TTC549 (cell line): ENCODE measurements around the gene CBX2.
"Not testable (repeated sequence)": the region's sequence is repeated elsewhere in the genome, so short reads cannot be mapped to it uniquely, and the experiment has no call there.

ENCODE experiments used
- FAIRE-seq: peaks from 2 replicates; lab custom pipeline; 2012; peaks lifted over from hg19 to GRCh38; lab: Jason Lieb, UNC

Gene CBX2

DNA sequence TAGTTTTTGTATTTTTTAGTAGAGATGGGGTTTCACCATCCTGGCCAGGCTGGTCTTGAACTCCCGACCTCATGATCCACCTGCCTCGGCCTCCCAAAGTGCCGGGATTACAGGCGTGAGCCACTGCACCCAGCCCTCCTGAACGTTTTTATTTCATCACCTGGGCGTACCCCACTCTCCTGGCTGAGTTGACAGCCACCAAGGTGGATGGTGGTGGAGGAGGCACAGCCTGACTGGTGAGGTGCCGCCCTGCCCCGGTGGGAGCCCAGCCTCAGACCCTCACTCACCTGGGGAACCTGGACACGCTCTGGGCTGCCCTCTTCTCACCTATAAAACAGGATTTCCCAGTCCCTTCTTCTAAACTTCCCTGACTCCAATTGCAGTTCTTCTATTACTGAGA, 5.2 kb upstream of the CBX2 start:
- not testable (repeated sequence) for FAIRE-seq

GRCh38 chr17:79774561-79774975, 3.4 kb upstream of the CBX2 start:
- FAIRE-seq, result no peak

DNA sequence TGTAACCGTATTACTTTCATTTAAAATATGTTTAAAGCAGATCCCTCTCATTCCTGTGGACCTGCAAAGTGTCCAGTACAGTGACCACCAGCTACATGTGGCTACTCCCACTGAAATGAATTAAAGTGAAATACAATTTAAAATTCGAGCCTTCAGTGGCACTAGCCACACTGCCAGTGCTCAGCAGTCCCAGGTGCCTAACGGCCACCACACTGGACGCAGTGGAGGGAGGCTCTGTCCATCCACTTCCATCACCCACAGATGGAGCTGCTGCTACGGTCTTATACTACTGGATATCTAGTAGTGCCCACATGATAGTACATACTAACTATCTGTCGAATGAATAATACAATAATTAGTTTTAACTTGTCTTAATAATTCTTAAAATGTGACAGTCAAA, 2.3 kb upstream of the CBX2 start:
- no peak for FAIRE-seq

GRCh38 chr17:79776376-79777119, 1.4 kb upstream of the CBX2 start:
- FAIRE-seq, result no peak

DNA sequence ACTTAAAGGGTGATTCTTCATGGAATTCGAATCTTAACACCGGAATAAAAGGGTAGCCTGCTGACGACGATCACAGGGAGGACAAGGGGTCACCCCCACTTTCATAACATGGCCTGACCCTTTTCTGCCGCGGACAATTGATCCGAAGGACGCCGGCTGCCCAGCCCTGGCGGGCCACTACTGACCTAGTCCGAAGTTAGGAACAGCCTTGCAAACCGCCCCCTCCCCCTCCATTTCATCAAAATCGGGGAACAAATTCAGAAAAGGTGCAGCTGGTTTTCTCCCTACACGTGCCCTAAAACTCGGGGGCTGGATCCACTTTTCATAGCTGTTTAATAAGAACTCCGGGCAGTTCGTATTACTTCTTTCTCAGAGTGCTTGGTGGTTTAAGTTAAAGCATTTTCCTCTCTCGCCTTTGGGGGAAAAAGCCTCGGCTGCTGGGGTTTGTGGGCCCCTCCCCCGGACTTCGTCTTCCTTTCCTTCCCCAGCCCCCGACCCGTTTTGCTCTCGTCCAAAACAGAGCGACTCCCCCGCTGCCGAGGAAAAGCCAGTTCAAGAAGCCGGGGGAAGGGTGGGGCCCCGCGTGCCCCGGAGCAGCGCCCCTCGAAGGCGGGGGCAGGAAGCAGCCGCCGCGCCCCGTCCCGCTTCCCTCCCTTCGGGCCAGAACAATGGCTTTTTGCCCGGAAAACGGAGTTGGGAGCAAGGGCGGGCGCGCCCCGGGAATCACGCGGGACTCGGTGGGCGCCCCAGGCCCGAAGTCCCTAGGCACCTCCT, 641 bp upstream of the CBX2 start:
- no peak for FAIRE-seq

GRCh38 chr17:79778504-79779083, 646 bp downstream of the CBX2 start:
- FAIRE-seq, result no peak

- no peak for FAIRE-seq
These were observed 1.2 kb downstream of the CBX2 start for GRCh38 chr17:79779084-79779529.

DNA sequence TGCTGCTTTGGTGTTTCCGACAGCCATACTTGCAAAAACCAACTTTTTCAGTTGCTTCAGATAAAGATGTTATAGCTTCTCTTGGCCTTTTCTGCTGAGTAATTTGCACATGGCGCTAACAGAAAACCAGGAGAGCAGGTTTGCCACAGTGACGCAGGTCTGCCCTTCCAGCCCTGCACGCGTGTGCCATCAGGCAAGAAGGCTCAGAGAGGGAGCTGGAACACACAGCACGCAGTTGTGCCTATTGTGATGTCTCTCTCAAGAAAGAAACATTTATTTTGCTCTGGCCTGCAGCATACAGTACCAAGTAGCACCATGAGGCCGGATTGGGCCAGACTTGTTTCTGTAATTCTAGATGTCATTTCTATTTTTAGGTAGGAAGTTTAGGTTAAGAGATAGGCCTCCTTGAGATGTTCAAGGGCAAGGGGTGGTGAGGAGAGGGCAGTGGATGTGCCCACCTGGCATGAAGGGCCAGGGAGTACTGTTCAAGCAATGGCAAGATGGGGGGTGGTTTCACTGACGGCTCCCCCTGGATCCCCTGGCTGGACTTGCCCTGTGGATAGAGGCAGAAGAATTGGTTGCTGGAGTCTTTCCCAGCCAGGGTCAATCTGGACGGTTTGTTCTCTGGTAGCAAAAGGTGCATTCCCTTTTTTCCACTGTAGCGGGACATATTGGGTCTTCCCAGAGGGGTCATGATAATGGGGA, 1.9 kb downstream of the CBX2 start:
- FAIRE-seq, result no peak

DNA sequence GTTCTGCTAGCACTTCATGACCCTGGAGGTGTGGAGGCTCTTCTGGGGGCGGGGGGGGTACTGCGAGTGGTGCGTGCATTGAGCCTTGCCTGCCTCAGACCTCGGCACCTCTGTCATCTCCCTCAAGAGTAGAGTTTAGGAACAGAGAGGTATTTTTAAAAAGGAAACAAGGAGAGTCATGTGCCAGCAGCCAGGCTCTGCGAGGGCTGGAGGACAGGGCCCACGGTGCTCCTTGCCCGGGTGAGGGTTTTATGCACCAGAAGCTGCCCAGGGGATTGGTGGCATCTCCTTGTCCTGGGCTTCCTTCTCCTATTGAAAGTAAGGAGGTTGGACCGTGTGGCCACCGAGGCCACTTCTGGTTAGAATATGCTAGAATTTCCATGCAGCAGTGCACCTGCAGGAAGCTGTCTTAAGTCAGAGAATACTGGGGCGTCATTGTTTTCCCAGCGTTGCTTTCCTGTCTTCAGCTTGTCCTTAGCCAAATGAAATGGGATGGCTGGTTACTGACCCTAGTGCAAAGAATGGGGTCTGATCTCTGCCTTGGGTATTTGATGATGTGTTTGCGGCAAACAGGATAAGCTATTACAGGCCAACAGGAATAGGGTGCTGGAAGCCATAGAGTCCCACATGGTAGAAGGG, 3.2 kb downstream of the CBX2 start:
- FAIRE-seq, result no peak

- no peak for FAIRE-seq
These were observed 4.0 kb downstream of the CBX2 start for GRCh38 chr17:79781736-79782575.

- FAIRE-seq, result no peak
These were observed 5.9 kb downstream of the CBX2 start for GRCh38 chr17:79783891-79784290.

DNA sequence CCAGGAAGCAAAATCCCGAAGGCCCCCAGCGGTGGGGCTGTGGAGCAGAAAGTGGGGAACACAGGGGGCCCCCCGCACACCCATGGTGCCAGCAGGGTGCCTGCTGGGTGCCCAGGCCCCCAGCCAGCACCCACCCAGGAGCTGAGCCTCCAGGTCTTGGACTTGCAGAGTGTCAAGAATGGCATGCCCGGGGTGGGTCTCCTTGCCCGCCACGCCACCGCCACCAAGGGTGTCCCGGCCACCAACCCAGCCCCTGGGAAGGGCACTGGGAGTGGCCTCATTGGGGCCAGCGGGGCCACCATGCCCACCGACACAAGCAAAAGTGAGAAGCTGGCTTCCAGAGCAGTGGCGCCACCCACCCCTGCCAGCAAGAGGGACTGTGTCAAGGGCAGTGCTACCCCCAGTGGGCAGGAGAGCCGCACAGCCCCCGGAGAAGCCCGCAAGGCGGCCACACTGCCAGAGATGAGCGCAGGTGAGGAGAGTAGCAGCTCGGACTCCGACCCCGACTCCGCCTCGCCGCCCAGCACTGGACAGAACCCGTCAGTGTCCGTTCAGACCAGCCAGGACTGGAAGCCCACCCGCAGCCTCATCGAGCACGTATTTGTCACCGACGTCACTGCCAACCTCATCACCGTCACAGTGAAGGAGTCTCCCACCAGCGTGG, 6.5 kb downstream of the CBX2 start:
- FAIRE-seq, result no peak

GRCh38 chr17:79785017-79785899, 7.3 kb downstream of the CBX2 start:
- no peak for FAIRE-seq

DNA sequence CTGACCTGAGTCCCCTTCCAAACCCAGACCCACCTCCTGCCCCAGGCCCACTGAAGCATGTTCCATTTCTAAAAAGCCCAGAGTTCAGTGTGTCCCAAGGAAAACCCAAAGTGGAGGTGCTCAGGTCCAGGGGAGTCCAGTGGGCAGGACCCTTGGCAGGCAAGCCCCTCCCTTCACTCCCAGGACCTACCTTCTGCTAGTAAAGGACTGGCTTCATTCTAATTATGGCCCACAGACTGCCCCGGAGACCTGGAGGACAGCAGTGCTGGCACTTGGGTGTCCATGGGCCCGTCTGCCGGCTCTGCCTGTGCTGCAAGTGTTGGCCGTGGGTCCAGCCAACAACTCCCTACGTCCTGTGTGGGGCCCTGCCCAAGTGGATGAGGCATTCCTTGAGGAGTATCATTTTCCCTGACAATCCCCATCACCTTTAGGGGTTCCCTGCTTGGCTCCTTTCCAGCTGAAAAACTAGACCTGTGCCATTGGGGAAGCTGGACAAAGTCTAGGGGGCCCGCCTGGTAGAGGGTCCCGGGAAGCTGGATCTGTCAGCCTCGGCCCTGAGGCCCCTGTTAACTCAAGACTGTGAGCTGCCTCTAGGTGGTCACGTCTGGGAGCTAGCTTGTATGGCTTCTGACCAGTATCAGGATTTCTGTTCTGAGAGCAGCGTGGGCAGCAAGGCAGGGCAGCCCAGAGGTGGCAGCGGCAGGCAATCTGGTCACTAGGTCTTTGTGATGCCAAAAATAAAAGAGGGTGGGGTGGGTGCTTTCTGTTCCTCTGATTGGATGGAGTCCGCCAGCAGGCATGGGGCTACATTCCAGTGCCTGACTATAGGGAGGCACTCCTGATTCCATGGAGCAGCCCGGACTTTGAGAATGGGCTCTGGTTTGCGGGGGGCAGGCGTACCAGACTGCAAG, 8.2 kb downstream of the CBX2 start:
- FAIRE-seq, result no peak

DNA sequence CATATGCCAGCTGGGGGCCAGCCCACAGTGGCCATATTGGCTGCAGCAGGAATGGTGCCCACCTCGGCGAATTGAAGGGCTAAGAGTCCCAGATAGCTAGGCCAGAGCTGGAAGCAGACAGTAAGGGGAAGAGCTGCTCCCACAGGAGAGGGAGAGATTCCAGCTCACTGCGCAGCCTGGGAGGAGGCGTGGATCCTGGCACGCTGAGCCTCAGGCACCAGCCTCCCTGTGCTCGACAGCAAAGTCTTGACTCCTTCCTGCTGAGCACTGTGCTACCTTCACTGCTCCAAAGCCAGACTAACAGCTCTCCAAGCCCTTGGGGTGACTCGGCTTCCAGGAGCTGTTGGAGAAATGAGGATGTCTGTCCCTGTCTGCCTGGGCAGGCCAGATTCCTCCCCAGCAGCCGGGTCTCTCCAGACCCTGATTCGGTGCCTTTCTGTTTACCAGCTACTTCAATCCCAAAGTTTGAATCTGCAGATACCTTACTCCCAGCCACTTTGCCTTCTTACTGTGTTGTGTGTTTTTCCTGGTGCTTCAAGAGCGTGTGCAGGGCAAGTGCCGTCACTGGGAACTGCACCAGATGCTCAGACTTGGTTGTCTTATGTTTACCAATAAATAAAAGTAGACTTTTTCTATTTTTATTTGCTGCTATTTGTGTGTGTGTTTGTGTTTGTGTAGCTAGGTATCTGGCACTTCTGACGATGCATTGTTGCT, 9.1 kb downstream of the CBX2 start:
- FAIRE-seq, result no peak

DNA sequence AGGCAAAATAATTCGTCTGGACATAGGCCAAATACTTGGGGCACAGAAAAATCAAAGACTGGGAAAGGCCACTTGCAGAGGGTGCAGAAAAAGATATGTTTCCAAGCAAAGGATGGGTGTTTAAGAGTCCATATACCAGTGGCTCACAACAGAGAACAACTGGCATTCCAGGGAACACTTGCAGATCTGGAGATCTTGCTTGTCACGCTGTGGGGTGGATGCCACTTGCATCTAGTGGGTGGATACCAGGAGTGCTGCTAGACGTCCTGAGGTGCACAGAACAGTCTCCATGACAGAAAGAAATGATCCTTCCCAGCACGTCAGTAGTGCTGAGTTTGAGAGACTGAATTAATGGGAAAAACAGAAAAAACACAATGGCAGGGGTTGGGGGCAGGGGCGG, 10.5 kb downstream of the CBX2 start:
- no peak for FAIRE-seq

- no peak for FAIRE-seq
These were observed 11.3 kb downstream of the CBX2 start for GRCh38 chr17:79788989-79789942.
